Measurements from ENCODE around the gene SSNA1. TPM values are rescaled to one million over a fixed set of nuclear protein-coding genes. Genes with fewer than 3 reads are reported as not detected.

The SSNA1 gene
- total and polyA plus RNA-seq, 9 of the 15 experiments (the other 6 are each of a cell fraction or from before 2014, with no cell fraction given), result 1.9 to 130 (median 57.1) TPM

GRCh38 chr9:137232101-137232500 is 43.6 kb downstream of the SSNA1 start:
- CTCF ChIA-PET (ENCODE audit: low intra/inter-chr PET ratio), result no interaction called here
- intact Hi-C loops (cut with micrococcal nuclease) (no loop called here), in situ Hi-C loops (cut with MboI) (loop anchor here (25.0 kb wide), 1 partner anchor 445 kb away; the partner anchor contains the start of genes CCDC183 and TMEM141)
- no peak overlapping the region for H3K27ac ChIP-seq (ENCODE audit: extremely low read depth, low read depth, low read length)
- H3K79me2 ChIP-seq (ENCODE audit: control insufficient read depth, insufficient read depth, low read length), result no peaks in the 10 kb centered on the region; the same call in 2 of the 3 replicates
- H3K9me1 ChIP-seq (ENCODE audit: control insufficient read depth, insufficient read depth, low read length), result peaks cover 4% of the 10 kb centered on the region
- H3K9ac ChIP-seq (ENCODE audit: insufficient read depth in 1 of 2, low read depth in 2 of 2, low read length in 2 of 2), result peak overlapping the region in 1 of 2 experiments; percentile 36; a peak in 1 of 4 replicates
- no peak overlapping the region for H3K4me3 ChIP-seq
- POLR2A ChIA-PET, result interaction anchor here (0.5 to 1.1 kb wide), 3 partner anchors 9 to 136 kb away, joined by 3 to 6 read pairs (median 3); partner anchors contain the start of gene TUBB4B
- H3K36me3 ChIP-seq (ENCODE audit: control insufficient read depth, insufficient read depth, low read length), result no peaks in the 10 kb centered on the region
- no peak overlapping the region for H2AFZ ChIP-seq (ENCODE audit: low read depth, low read length)
- no peak overlapping the region for H3K4me2 ChIP-seq (ENCODE audit: insufficient read depth, low read length)
- H4K20me1 ChIP-seq (replicated peaks; ENCODE audit: control insufficient read depth, insufficient read depth, low read length), result no peaks in the 10 kb centered on the region
- no TSS peak for BruUV-seq (replicated peaks)
- WGBS (ENCODE audit: insufficient coverage, low coverage, missing lambda C conversion rate), result 68% methylated on average over 10 of the region's 10 CpGs
- DNase-seq (ENCODE audit: extremely low read depth in 1 of 4, low spot score in 3 of 4) (no peak), FAIRE-seq (no peak), ATAC-seq (no peak)
- no peaks in the 10 kb centered on the region for H3K27me3 ChIP-seq (ENCODE audit: control insufficient read depth in 2 of 2, insufficient read depth in 2 of 2, low read length in 2 of 2)
- peaks cover 23 to 100% of the 10 kb centered on the region in 2 experiments for H3K4me1 ChIP-seq (replicated peaks in 1 of 2; ENCODE audit: control insufficient read depth in 2 of 2, insufficient read depth in 2 of 2, low read length in 2 of 2)
- TF ChIP-seq POLR2G (IDR thresholded peaks at IDR 0.05; ENCODE audit: low read depth, low read length) (peak; percentile 17; the same call in 1 of the 2 replicates), E2F4 (CRISPR knock-in tag; IDR thresholded peaks at IDR 0.05; ENCODE audit: low read depth) (no peak), PCBP1 (IDR thresholded peaks at IDR 0.05; ENCODE audit: low read depth, low read length, poor library complexity, severe bottlenecking) (no peak)
- no peaks in the 10 kb centered on the region for H3K9me3 ChIP-seq (replicated peaks; ENCODE audit: control insufficient read depth, insufficient read depth, low read depth, low read length)

- ATAC-seq (no peak), DNase-seq (ENCODE audit: extremely low read depth in 1 of 4, low spot score in 3 of 4) (no peak), FAIRE-seq (no peak)
- Histone ChIP-seq H3K4me3 (no peak overlapping the region), H3K27ac (ENCODE audit: extremely low read depth, low read depth, low read length) (no peak overlapping the region), H3K36me3 (ENCODE audit: control insufficient read depth, insufficient read depth, low read length) (no peaks in the 10 kb centered on the region), H3K27me3 (ENCODE audit: control insufficient read depth in 2 of 2, insufficient read depth in 2 of 2, low read length in 2 of 2) (no peaks in the 10 kb centered on the region), H2AFZ (ENCODE audit: low read depth, low read length) (no peak overlapping the region), H3K4me2 (ENCODE audit: insufficient read depth, low read length) (no peak overlapping the region), H3K9ac (ENCODE audit: insufficient read depth in 1 of 2, low read depth in 2 of 2, low read length in 2 of 2) (peak overlapping the region in 1 of 2 experiments; percentile 10; a peak in 1 of 4 replicates), H4K20me1 (replicated peaks; ENCODE audit: control insufficient read depth, insufficient read depth, low read length) (no peaks in the 10 kb centered on the region), H3K9me3 (replicated peaks; ENCODE audit: control insufficient read depth, insufficient read depth, low read depth, low read length) (no peaks in the 10 kb centered on the region), H3K9me1 (ENCODE audit: control insufficient read depth, insufficient read depth, low read length) (peaks cover 4% of the 10 kb centered on the region), H3K79me2 (ENCODE audit: control insufficient read depth, insufficient read depth, low read length) (no peaks in the 10 kb centered on the region; the same call in 2 of the 3 replicates), H3K4me1 (replicated peaks in 1 of 2; ENCODE audit: control insufficient read depth in 2 of 2, insufficient read depth in 2 of 2, low read length in 2 of 2) (peaks cover 21 to 100% of the 10 kb centered on the region in 2 experiments)
- POLR2A ChIA-PET, result interaction anchor here (0.5 to 1.1 kb wide), 3 partner anchors 8 to 137 kb away, joined by 3 to 6 read pairs (median 3); partner anchors contain the start of gene TUBB4B
- BruUV-seq (replicated peaks), result no TSS peak
- in situ Hi-C loops (cut with MboI), result loop anchor here (25.0 kb wide), 1 partner anchor 445 kb away; the partner anchor contains the start of genes CCDC183 and TMEM141
- intact Hi-C loops (cut with micrococcal nuclease), result no loop called here
- 70% methylated on average over 24 of the region's 24 CpGs for WGBS (ENCODE audit: insufficient coverage, low coverage, missing lambda C conversion rate)
- CTCF ChIA-PET (ENCODE audit: low intra/inter-chr PET ratio), result no interaction called here
- TF ChIP-seq SRSF1 (IDR thresholded peaks at IDR 0.05; ENCODE audit: low read depth, low read length) (no peak), GMEB1 (CRISPR knock-in tag; IDR thresholded peaks at IDR 0.05) (no peak), ZNF740 (CRISPR knock-in tag; IDR thresholded peaks at IDR 0.05) (0 out of 2 replicates have a peak, but pooled peaks have one; percentile 21), ZNF740 (tag; IDR thresholded peaks at IDR 0.05) (no peak), MAX (CRISPR knock-in tag; IDR thresholded peaks at IDR 0.05) (peak; percentile 41; the same call in 1 of the 2 replicates)
Measured at GRCh38 chr9:137232510-137232909, 44.0 kb downstream of the SSNA1 start.
